HCT116 (cell line): ENCODE measurements around the gene LDLR. TPM values are rescaled to one million over a fixed set of nuclear protein-coding genes. Genes with fewer than 3 reads are reported as not detected.

Experiments
- ATAC-seq: fragments of 200-7000 bp; cut with Tn5 transposase; 2 replicates; pipeline ENCODE4 v1.9.1; 2020; ENCODE audit warnings: mild to moderate bottlenecking, moderate library complexity
- BruUV-seq: library from RNA; stranded (reverse); fragments of 400-500 nt; replicated peaks from 2 replicates; lab custom pipeline; 2021; lab: Mats Ljungman, UMichigan
- CTCF ChIA-PET: fragments of 300-600 bp; sonication (Branson Sonifier 250); formaldehyde crosslinking; loops from one replicate; lab custom pipeline; 2021; ENCODE audit warnings: antibody characterized with exemption; lab: Charles Lee
- POLR2A ChIA-PET: fragments of 300-600, 350-600 bp; sonication (Branson Sonifier 250); formaldehyde crosslinking; loops from one replicate; lab custom pipeline; 2021; ENCODE audit warnings: antibody characterized with exemption; lab: Charles Lee
- RAD21 ChIA-PET, 2 experiments: fragments of 300-600 bp; sonication (Branson Sonifier 250); formaldehyde crosslinking; loops; one replicate each; lab custom pipeline; 2023; ENCODE audit warnings: low total read pairs in 2 of 2; ENCODE audit not compliant: uncharacterized antibody in 2 of 2, unreplicated experiment in 2 of 2, low non-redundant PET in 1 of 2; lab: Charles Lee
- DNase-seq: peaks from one replicate; pipeline ENCODE4 v3.0.0-alpha.2; 2010; ENCODE audit warnings: low read depth, low spot score
- H2AFZ ChIP-seq: fragments of 200-600 bp; shearing (Covaris generic), sonication (generic); 2 replicates; pipeline ENCODE4 v1.6.1; 2017; ENCODE audit warnings: low read depth, mixed run types, mixed read lengths, antibody characterized with exemption, low read length; ENCODE audit not compliant: poor library complexity, severe bottlenecking
- H3K27ac ChIP-seq: 2 replicates; pipeline ENCODE4 v1.5.1; 2012; ENCODE audit warnings: low read depth, low read length
- H3K27me3 ChIP-seq: fragments of 200-600 bp; sonication (generic); 2 replicates; pipeline ENCODE4 v1.6.1; 2016; ENCODE audit warnings: mixed run types, low read length, mixed read lengths; ENCODE audit not compliant: insufficient read depth
- H3K36me3 ChIP-seq, 2 experiments: fragments of 200-500 bp in 1 of 2; fragments of 200-600 bp in 1 of 2; sonication (Bioruptor generic) in 1 of 2; sonication (generic) in 1 of 2; 2 replicates each; pipeline versions ENCODE4 v1.5.1 to v1.6.1; 2014 to 2016; ENCODE audit warnings: low read length in 2 of 2, inconsistent platforms in 1 of 2, mixed read lengths in 1 of 2, mixed run types in 1 of 2; ENCODE audit not compliant: insufficient read depth in 2 of 2, control insufficient read depth in 1 of 2
- H3K4me1 ChIP-seq, 2 experiments: fragments of 200-600 bp in 1 of 2; sonication (generic) in 1 of 2; 2 replicates each; pipeline versions ENCODE4 v1.5.1 to v1.6.1; 2012 to 2017; ENCODE audit warnings: low read length in 2 of 2, inconsistent platforms in 1 of 2, mild to moderate bottlenecking in 1 of 2, mixed read lengths in 1 of 2, mixed run types in 1 of 2, moderate library complexity in 1 of 2; ENCODE audit not compliant: insufficient read depth in 2 of 2, control insufficient read depth in 1 of 2
- H3K4me2 ChIP-seq: fragments of 200-600 bp; sonication (generic); 2 replicates; pipeline ENCODE4 v1.6.1; 2017; ENCODE audit warnings: mixed run types, low read length, mixed read lengths
- H3K4me3 ChIP-seq, 2 experiments: fragments of 200-600 bp in 1 of 2; sonication (generic) in 1 of 2; replicated peaks in 1 of 2; 2 replicates each; pipeline ENCODE4 v1.5.1; 2011 to 2016; ENCODE audit warnings: low read length in 2 of 2, control low read depth in 1 of 2, low read depth in 1 of 2, mild to moderate bottlenecking in 1 of 2, mixed read lengths in 1 of 2, mixed run types in 1 of 2
- H3K79me2 ChIP-seq: fragments of 200-600 bp; sonication (generic); 2 replicates; pipeline ENCODE4 v1.6.1; 2017; ENCODE audit warnings: mild to moderate bottlenecking, mixed run types, low read length, moderate library complexity, mixed read lengths; ENCODE audit not compliant: insufficient read depth
- H3K9ac ChIP-seq: fragments of 200-600 bp; sonication (generic); 2 replicates; pipeline ENCODE4 v1.6.1; 2016; ENCODE audit warnings: low read length, mixed read lengths
- H3K9me2 ChIP-seq: fragments of 200-600 bp; sonication (generic), shearing (Covaris generic); 2 replicates; pipeline ENCODE4 v1.6.1; 2017; ENCODE audit warnings: mixed run types, mild to moderate bottlenecking, moderate library complexity; ENCODE audit not compliant: insufficient read depth
- H3K9me3 ChIP-seq, 2 experiments: fragments of 200-500 bp in 1 of 2; fragments of 200-600 bp in 1 of 2; sonication (Bioruptor generic) in 1 of 2; sonication (generic) in 1 of 2; 2 replicates each; pipeline ENCODE4 v1.6.1; 2014 to 2017; ENCODE audit warnings: low read length in 2 of 2, mixed read lengths in 2 of 2, inconsistent platforms in 1 of 2, low read depth in 1 of 2, mild to moderate bottlenecking in 1 of 2, mixed run types in 1 of 2, moderate library complexity in 1 of 2; ENCODE audit not compliant: control insufficient read depth in 1 of 2, insufficient read depth in 1 of 2
- H4K20me1 ChIP-seq: fragments of 200-600 bp; sonication (generic), shearing (Covaris generic); 2 replicates; pipeline ENCODE4 v1.6.1; 2017; ENCODE audit warnings: mixed run types, mild to moderate bottlenecking, moderate library complexity; ENCODE audit not compliant: insufficient read depth
- EGR1 ChIP-seq: IDR thresholded peaks from 2 replicates; pipeline ENCODE4 v1.6.1; 2012; ENCODE audit warnings: low read depth
- EZH2 ChIP-seq: fragments of 200-600 bp; sonication (generic); IDR thresholded peaks from 2 replicates; pipeline ENCODE4 v1.6.1; 2017; ENCODE audit warnings: antibody characterized with exemption, mixed run types
- FOSL1 ChIP-seq: IDR thresholded peaks from 2 replicates; pipeline ENCODE4 v1.6.1; 2012; ENCODE audit warnings: low read depth
- JUND ChIP-seq: IDR thresholded peaks from 2 replicates; pipeline ENCODE4 v1.6.1; 2012
- SIN3A ChIP-seq: IDR thresholded peaks from 2 replicates; pipeline ENCODE4 v1.6.1; 2012; ENCODE audit warnings: low read depth
- YY1 ChIP-seq: IDR thresholded peaks from 2 replicates; pipeline ENCODE4 v1.6.1; 2011; ENCODE audit warnings: low read length, low read depth, moderate library complexity, mild to moderate bottlenecking; ENCODE audit not compliant: insufficient replicate concordance; ENCODE audit errors: extremely low read depth
- intact Hi-C: fragments of 100-400 bp; cut with micrococcal nuclease; formaldehyde crosslinking; loops from 2 replicates; pipeline ENCODE4 v1.10.0; 2022
- total RNA-seq: library from RNA; stranded (reverse); gene quantifications from one replicate; pipeline ENCODE4 v1.2.1, GENCODE V29; 2021; ENCODE audit not compliant: unreplicated experiment
- TF ChIP-seq, protein P1 (sequence below): IDR thresholded peaks from 2 replicates; pipeline ENCODE4 v1.6.1; 2011; ENCODE audit warnings: mild to moderate bottlenecking, low read length, moderate library complexity; ENCODE audit not compliant: insufficient replicate concordance; ENCODE audit errors: extremely low read depth

The LDLR gene
- total RNA-seq, 1 experiment from 2014 or later: 92.4 TPM

DNA sequence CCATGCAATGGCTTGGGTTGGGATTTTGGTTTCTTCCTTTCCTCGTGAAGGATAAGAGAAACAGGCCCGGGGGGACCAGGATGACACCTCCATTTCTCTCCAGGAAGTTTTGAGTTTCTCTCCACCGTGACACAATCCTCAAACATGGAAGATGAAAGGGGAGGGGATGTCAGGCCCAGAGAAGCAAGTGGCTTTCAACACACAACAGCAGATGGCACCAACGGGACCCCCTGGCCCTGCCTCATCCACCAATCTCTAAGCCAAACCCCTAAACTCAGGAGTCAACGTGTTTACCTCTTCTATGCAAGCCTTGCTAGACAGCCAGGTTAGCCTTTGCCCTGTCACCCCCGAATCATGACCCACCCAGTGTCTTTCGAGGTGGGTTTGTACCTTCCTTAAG is 42.2 kb downstream of the LDLR start:
- Histone ChIP-seq H3K4me3 (no peak overlapping the region), H3K79me2 (peaks cover 17% of the 10 kb centered on the region; the same call in 1 of the 2 replicates), H3K9me2 (no peaks in the 10 kb centered on the region), H3K9ac (no peak overlapping the region), H3K9me3 (no peaks in the 10 kb centered on the region), H3K4me2 (no peak overlapping the region), H3K4me1 (peaks cover 0 to 3% of the 10 kb centered on the region in 2 experiments; a peak in 2 of 4 replicates), H4K20me1 (no peaks in the 10 kb centered on the region), H3K36me3 (peaks cover 36 to 47% of the 10 kb centered on the region in 2 experiments), H3K27ac (no peak overlapping the region; the same call in 1 of the 2 replicates), H3K27me3 (no peaks in the 10 kb centered on the region), H2AFZ (no peak overlapping the region)
- POLR2A ChIA-PET: no interaction called here
- CTCF ChIA-PET: no interaction called here
- DNase-seq (no peak), ATAC-seq (no peak)
- TF ChIP-seq JUND: no peak
- no peak for TF ChIP-seq YY1
- no peak for TF ChIP-seq EGR1
- TF ChIP-seq, protein P1, sequence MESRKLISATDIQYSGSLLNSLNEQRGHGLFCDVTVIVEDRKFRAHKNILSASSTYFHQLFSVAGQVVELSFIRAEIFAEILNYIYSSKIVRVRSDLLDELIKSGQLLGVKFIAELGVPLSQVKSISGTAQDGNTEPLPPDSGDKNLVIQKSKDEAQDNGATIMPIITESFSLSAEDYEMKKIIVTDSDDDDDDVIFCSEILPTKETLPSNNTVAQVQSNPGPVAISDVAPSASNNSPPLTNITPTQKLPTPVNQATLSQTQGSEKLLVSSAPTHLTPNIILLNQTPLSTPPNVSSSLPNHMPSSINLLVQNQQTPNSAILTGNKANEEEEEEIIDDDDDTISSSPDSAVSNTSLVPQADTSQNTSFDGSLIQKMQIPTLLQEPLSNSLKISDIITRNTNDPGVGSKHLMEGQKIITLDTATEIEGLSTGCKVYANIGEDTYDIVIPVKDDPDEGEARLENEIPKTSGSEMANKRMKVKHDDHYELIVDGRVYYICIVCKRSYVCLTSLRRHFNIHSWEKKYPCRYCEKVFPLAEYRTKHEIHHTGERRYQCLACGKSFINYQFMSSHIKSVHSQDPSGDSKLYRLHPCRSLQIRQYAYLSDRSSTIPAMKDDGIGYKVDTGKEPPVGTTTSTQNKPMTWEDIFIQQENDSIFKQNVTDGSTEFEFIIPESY: no peak
- TF ChIP-seq FOSL1: no peak
- no peak for TF ChIP-seq EZH2
- TF ChIP-seq SIN3A: no peak
- RAD21 ChIA-PET: no interaction called here
- intact Hi-C loops: loop anchor here (1.0 to 5.0 kb wide), 2 partner anchors 95 to 194 kb away; no protein-coding TSS in a partner anchor
- no TSS peak for BruUV-seq
